A549 (cell line): ENCODE measurements around the gene GPRC5D. TPM values are rescaled to one million over a fixed set of nuclear protein-coding genes. Genes with fewer than 3 reads are reported as not detected.

Experiments
- ATAC-seq, 2 experiments: fragments of 200-7000 bp in 1 of 2; fragments of >200 bp in 1 of 2; cut with Nextera tagmentation in 1 of 2; cut with Tn5 transposase in 1 of 2; 3 replicates each; pipeline versions ENCODE4 v1.8.0 to v1.9.1; 2018 to 2020; ENCODE audit warnings: mild to moderate bottlenecking in 1 of 2, moderate library complexity in 1 of 2
- CTCF ChIA-PET: fragments of 300-600 bp; sonication (Branson Sonifier 250); formaldehyde crosslinking; extraction: SDS; loops from one replicate; lab custom pipeline; 2021; ENCODE audit warnings: antibody characterized with exemption, inconsistent platforms; lab: Yijun Ruan, JAX
- POLR2A ChIA-PET: fragments of 350-600 bp; formaldehyde crosslinking; extraction: SDS; loops from one replicate; lab custom pipeline; 2021; ENCODE audit warnings: antibody characterized with exemption, inconsistent platforms; lab: Yijun Ruan, JAX
- DNase-seq, 2 experiments: peaks; one replicate each; pipeline versions ENCODE4 v3.0.0 to v3.0.0-alpha.2; 2011 to 2016; ENCODE audit warnings: low read depth in 1 of 2, low spot score in 1 of 2
- FAIRE-seq: peaks from 2 replicates; lab custom pipeline; 2011; peaks lifted over from hg19 to GRCh38; lab: Jason Lieb, UNC
- H3K27ac ChIP-seq, 2 experiments: fragments of >200 bp; sonication (Bioruptor Twin); formaldehyde crosslinking; 3 replicates each; pipeline ENCODE4 v1.5.1; 2016 to 2017
- H3K4me1 ChIP-seq: fragments of >200 bp; sonication (Bioruptor Twin); formaldehyde crosslinking; 3 replicates; pipeline ENCODE4 v1.6.1; 2016
- H3K4me2 ChIP-seq: fragments of >200 bp; sonication (Bioruptor Twin); formaldehyde crosslinking; 3 replicates; pipeline ENCODE4 v1.6.1; 2016
- H3K4me3 ChIP-seq: fragments of >200 bp; sonication (Bioruptor Twin); formaldehyde crosslinking; 3 replicates; pipeline ENCODE4 v1.5.1; 2016
- H3K9me3 ChIP-seq: fragments of >200 bp; sonication (Bioruptor Twin); formaldehyde crosslinking; 3 replicates; pipeline ENCODE4 v1.6.1; 2016
- CBX8 ChIP-seq: fragments of 200-600 bp; sonication (generic); IDR thresholded peaks from 2 replicates; pipeline ENCODE4 v1.6.1; 2016
- CHD2 ChIP-seq: fragments of 150-350 bp; IDR thresholded peaks from 2 replicates; pipeline ENCODE4 v1.6.1; 2014; ENCODE audit warnings: low read length; ENCODE audit not compliant: partially characterized antibody
- FOSB ChIP-seq: fragments of 250-450 bp; sonication (Bioruptor Pico); IDR thresholded peaks from 2 replicates; pipeline ENCODE4 v1.5.0; 2020; ENCODE audit warnings: mild to moderate bottlenecking, moderate library complexity
- HDAC2 ChIP-seq: fragments of 200-600 bp; sonication (generic); IDR thresholded peaks from 2 replicates; pipeline ENCODE4 v1.6.1; 2016
- HES2 ChIP-seq: fragments of >200 bp; sonication (Bioruptor Twin); formaldehyde crosslinking; IDR thresholded peaks from 2 replicates; pipeline ENCODE4 v1.6.1; 2016
- HOXB5 ChIP-seq: fragments of 250-450 bp; sonication (Bioruptor Pico); IDR thresholded peaks from 2 replicates; pipeline ENCODE4 v1.5.0; 2020; ENCODE audit warnings: mild to moderate bottlenecking, moderate library complexity
- JUNB ChIP-seq: fragments of >200 bp; sonication (Bioruptor Twin); formaldehyde crosslinking; IDR thresholded peaks from 2 replicates; pipeline ENCODE4 v1.6.1; 2016
- KDM1A ChIP-seq: fragments of 200-600 bp; sonication (generic); IDR thresholded peaks from 2 replicates; pipeline ENCODE4 v1.6.1; 2016; ENCODE audit warnings: low read depth, mild to moderate bottlenecking
- MAX ChIP-seq: IDR thresholded peaks from 2 replicates; pipeline ENCODE4 v1.6.1; 2012
- NPAS2 ChIP-seq: fragments of 250-450 bp; sonication (Bioruptor Pico); IDR thresholded peaks from 2 replicates; pipeline ENCODE4 v1.8.0; 2022; ENCODE audit warnings: mild to moderate bottlenecking, moderate library complexity, borderline replicate concordance
- PHF8 ChIP-seq: fragments of 200-600 bp; sonication (generic); IDR thresholded peaks from 2 replicates; pipeline ENCODE4 v1.6.1; 2016; ENCODE audit warnings: low read depth, mild to moderate bottlenecking, antibody characterized with exemption, moderate library complexity, borderline replicate concordance
- POLR2AphosphoS2 ChIP-seq: conservative IDR thresholded peaks from 2 replicates; pipeline ENCODE4 v1.6.1; 2012; ENCODE audit warnings: low read length, improper control_type of control experiment, inconsistent platforms
- TFCP2L1 ChIP-seq: fragments of 250-450 bp; sonication (Bioruptor Pico); IDR thresholded peaks from 2 replicates; pipeline ENCODE4 v1.5.0; 2021; ENCODE audit warnings: mild to moderate bottlenecking
- TP53 ChIP-seq: fragments of 250-450 bp; sonication (Bioruptor Pico); IDR thresholded peaks from 2 replicates; pipeline ENCODE4 v1.5.0; 2021; ENCODE audit warnings: mild to moderate bottlenecking, moderate library complexity
- WGBS: methylation state at CpG from one replicate; pipeline ENCODE4 v1.1.6; 2017; ENCODE audit errors: missing lambda C conversion rate; 5-methylcytosine and 5-hydroxymethylcytosine counted together
- polyA plus RNA-seq, 4 experiments: library from polyadenylated mRNA; depleted of rRNA in 3 of 4; stranded (reverse); fragments of >200 nt; fragmentation: RNase III in 1 of 4; extraction: RNeasy Plus Mini Kit Qiagen cat#74134 plus additional on column Dnase treatment in 1 of 4; gene quantifications; 2 replicates in 3 of 4; 3 replicates in 1 of 4; pipeline ENCODE4 v1.2.3, GENCODE V29; 2011 to 2017

The GPRC5D gene
- polyA plus RNA-seq, 2 of the 4 experiments (the other 2 are of a cell fraction) = not detected

DNA sequence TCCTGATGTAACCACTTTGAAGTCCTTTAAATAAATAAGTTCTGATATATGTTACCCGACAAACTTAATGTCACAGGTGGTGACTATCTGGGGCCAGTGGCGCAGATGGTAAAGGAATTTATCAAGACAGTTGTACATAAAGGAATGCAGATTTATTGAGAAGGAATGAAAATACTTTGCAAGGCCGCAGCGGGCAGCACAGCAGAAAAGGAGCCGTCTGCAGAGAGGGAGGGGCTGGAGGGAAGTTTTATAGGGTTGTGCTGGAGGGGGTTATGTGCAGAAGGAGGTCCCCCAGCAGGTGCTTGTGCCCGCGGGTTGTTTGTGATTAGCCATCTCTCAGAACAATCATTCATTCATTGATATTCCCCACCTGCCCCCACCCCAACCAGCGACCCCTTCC, 17.4 kb downstream of the GPRC5D start:
- Histone ChIP-seq H3K9me3 (no peaks in the 10 kb centered on the region), H3K4me1 (no peaks in the 10 kb centered on the region), H3K4me3 (no peak overlapping the region), H3K27ac (no peak overlapping the region), H3K4me2 (no peak overlapping the region)
- whole genome bisulfite sequencing = 86% methylated on average over 8 of the region's 8 CpGs
- no peak for TF ChIP-seq CBX8
- TF ChIP-seq HES2 = no peak
- TF ChIP-seq MAX = no peak
- no peak for TF ChIP-seq JUNB
- TF ChIP-seq HDAC2 = no peak
- no peak for TF ChIP-seq NPAS2 (CRISPR knock-in tag)
- no peak for TF ChIP-seq CHD2
- TF ChIP-seq POLR2AphosphoS2 = 0 out of 2 replicates have a peak, but pooled peaks have one; percentile 25
- FAIRE-seq (no peak), DNase-seq (no peak), ATAC-seq (no peak)
- ChIA-PET POLR2A (no interaction called here), CTCF (interaction anchor here (0.7 to 2.0 kb wide), 2 partner anchors 19 to 49 kb away, joined by 3 to 7 read pairs; no protein-coding TSS in a partner anchor)

GRCh38 chr12:12933742-12934141, 18.2 kb downstream of the GPRC5D start:
- FAIRE-seq (no peak), DNase-seq (no peak), ATAC-seq (peak in 1 of 2 experiments; percentile 9; a peak in 2 of 6 replicates)
- H3K4me3 ChIP-seq = no peak overlapping the region
- ChIA-PET CTCF (interaction anchor here (0.7 to 2.0 kb wide), 2 partner anchors 18 to 50 kb away, joined by 3 to 7 read pairs; no protein-coding TSS in a partner anchor), POLR2A (no interaction called here)
- no peak overlapping the region for H3K27ac ChIP-seq
- no peaks in the 10 kb centered on the region for H3K9me3 ChIP-seq
- H3K4me2 ChIP-seq = no peak overlapping the region
- 0 out of 2 replicates have a peak, but pooled peaks have one; percentile 54 for TF ChIP-seq TFCP2L1 (CRISPR knock-in tag)
- TF ChIP-seq HOXB5 = no peak
- H3K4me1 ChIP-seq = no peaks in the 10 kb centered on the region
- 90% methylated on average over 4 of the region's 4 CpGs for WGBS

DNA sequence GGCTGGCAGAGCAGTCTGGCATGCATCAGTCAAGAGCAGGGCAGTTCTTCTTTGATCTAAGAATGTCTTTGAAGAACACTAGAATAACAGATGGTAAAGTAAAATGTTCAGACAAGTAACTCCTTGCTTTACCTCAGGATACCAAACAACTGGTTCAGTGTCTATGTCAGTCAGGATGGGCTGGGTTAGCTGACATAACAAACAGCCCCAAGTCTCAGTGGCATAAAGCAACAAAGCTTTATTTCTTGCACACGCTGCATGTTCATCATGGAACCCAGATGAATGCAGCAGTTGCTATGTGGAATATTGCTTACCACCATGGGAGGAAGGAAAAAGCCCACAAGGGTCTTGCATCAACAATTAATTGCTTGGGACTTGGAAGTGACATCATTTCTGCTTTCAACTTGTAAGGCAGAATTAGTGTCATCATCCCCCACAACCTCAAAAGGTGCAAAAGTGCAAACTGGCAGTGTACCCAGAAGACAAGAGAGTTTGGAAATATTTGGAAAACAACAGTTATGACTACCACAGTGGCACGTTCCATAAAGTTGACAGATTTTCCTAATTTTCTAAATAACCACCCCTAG, 21.2 kb downstream of the GPRC5D start:
- no peak for ATAC-seq
- H3K4me2 ChIP-seq = no peak overlapping the region
- TF ChIP-seq KDM1A (no peak), POLR2AphosphoS2 (no peak; the same call in 1 of the 2 replicates), TP53 (CRISPR knock-in tag) (no peak), FOSB (CRISPR knock-in tag) (no peak)
- H3K9me3 ChIP-seq = no peaks in the 10 kb centered on the region
- DNase-seq = no peak
- peaks cover 15% of the 10 kb centered on the region for H3K4me1 ChIP-seq
- H3K4me3 ChIP-seq = no peak overlapping the region
- H3K27ac ChIP-seq = no peak overlapping the region
- 90% methylated on average over 2 of the region's 2 CpGs for WGBS
- ChIA-PET CTCF (interaction anchor here (1.1 to 1.4 kb wide), 3 partner anchors 15 to 282 kb away, joined by 3 to 6 read pairs (median 4); no protein-coding TSS in a partner anchor), POLR2A (no interaction called here)
- no peak for FAIRE-seq

DNA sequence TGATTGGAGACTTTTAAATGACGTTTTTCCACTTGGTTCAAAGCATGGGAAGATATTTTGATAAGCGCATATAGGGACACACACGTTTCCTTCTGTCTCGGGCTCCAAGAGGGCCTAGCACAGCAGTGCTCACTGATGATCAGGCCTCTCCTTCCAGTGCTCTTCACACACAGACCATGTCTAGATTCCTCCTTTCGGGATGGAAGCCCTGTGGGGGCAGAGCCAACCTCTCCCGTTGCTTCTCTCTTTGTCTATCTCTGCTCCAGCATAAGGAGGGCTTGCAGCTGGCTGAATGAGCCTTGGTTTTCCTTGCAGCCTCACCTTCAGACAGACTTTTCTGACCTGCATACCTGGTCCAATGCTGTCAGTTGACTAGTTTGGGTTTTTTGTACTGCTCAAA, 22.3 kb downstream of the GPRC5D start:
- ChIA-PET CTCF (interaction anchor here (1.3 to 1.4 kb wide), 2 partner anchors 14 to 283 kb away, joined by 4 to 6 read pairs; no protein-coding TSS in a partner anchor), POLR2A (no interaction called here)
- Histone ChIP-seq H3K4me1 (peaks cover 20% of the 10 kb centered on the region), H3K4me2 (no peak overlapping the region)
- TF ChIP-seq PHF8 (no peak), POLR2AphosphoS2 (peak; percentile 80; the same call in 1 of the 2 replicates)
- TF ChIP-seq, all 56 proteins: peak for 1
- no peak overlapping the region for H3K4me3 ChIP-seq
- no peak for FAIRE-seq
- no peak overlapping the region for H3K27ac ChIP-seq
- no peaks in the 10 kb centered on the region for H3K9me3 ChIP-seq
- no peak for DNase-seq
- 89% methylated on average over 6 of the region's 6 CpGs for WGBS
- no peak for ATAC-seq
